Tibial artery (tissue), 4 donors: ENCODE data around the gene TRDMT1.

Source experiments
- DNase-seq, 2 donors: peaks; one replicate each; pipeline ENCODE4 v3.0.0-alpha.2; 2019
- H3K27ac ChIP-seq, 2 donors: fragments of 200-600 bp; sonication (generic) in 1 of 2; 1 replicate in 1 of 2; 2 replicates in 1 of 2; pipeline ENCODE4 v1.5.1; 2018 to 2019; ENCODE audit warnings: mild to moderate bottlenecking in 1 of 2
- H3K27me3 ChIP-seq, 2 donors: fragments of 200-600 bp; sonication (generic) in 1 of 2; one replicate each; pipeline versions ENCODE4 v1.5.1 to v1.6.0; 2016 to 2019
- H3K36me3 ChIP-seq, 3 donors: fragments of 200-600 bp; sonication (generic) in 2 of 3; one replicate each; pipeline ENCODE4 v1.5.1; 2016 to 2019; ENCODE audit warnings: mild to moderate bottlenecking in 2 of 3
- H3K4me1 ChIP-seq, 4 donors: fragments of 200-600 bp; sonication (generic) in 2 of 4; 1 replicate in 3 of 4; 2 replicates in 1 of 4; pipeline ENCODE4 v1.5.1; 2016 to 2019
- H3K4me3 ChIP-seq, 2 donors: fragments of 200-600 bp; sonication (generic) in 1 of 2; 1 replicate in 1 of 2; 2 replicates in 1 of 2; pipeline ENCODE4 v1.5.1; 2018 to 2019; ENCODE audit warnings: mild to moderate bottlenecking in 2 of 2
- H3K9me3 ChIP-seq, 3 donors: fragments of 200-600 bp; sonication (generic) in 1 of 3; one replicate each; pipeline ENCODE4 v1.5.1; 2016 to 2019
- intact Hi-C: fragments of 100-400 bp; cut with DNase I; formaldehyde crosslinking; loops from one replicate; pipeline ENCODE4 v1.15.0; 2023; ENCODE audit warnings: low total_unique reads
- TF ChIP-seq, protein P1 (sequence below), 2 experiments: fragments of 200-600 bp in 1 of 2; fragments of 450-650 bp in 1 of 2; IDR thresholded peaks; one replicate each; pipeline ENCODE4 v1.5.1; 2017 to 2019; ENCODE audit warnings: antibody characterized with exemption in 2 of 2, mild to moderate bottlenecking in 1 of 2, moderate library complexity in 1 of 2

TRDMT1 gene

GRCh38 chr10:17229717-17229966, 28.2 kb upstream of the TRDMT1 start:
- TF ChIP-seq, protein P1, sequence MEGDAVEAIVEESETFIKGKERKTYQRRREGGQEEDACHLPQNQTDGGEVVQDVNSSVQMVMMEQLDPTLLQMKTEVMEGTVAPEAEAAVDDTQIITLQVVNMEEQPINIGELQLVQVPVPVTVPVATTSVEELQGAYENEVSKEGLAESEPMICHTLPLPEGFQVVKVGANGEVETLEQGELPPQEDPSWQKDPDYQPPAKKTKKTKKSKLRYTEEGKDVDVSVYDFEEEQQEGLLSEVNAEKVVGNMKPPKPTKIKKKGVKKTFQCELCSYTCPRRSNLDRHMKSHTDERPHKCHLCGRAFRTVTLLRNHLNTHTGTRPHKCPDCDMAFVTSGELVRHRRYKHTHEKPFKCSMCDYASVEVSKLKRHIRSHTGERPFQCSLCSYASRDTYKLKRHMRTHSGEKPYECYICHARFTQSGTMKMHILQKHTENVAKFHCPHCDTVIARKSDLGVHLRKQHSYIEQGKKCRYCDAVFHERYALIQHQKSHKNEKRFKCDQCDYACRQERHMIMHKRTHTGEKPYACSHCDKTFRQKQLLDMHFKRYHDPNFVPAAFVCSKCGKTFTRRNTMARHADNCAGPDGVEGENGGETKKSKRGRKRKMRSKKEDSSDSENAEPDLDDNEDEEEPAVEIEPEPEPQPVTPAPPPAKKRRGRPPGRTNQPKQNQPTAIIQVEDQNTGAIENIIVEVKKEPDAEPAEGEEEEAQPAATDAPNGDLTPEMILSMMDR (IDR thresholded peaks at IDR 0.05), result no peak
- intact Hi-C loops, result loop anchor here (10.0 kb wide), 1 partner anchor 225 kb away; no protein-coding TSS in a partner anchor
- Histone ChIP-seq H3K27me3 (no peaks in the 10 kb centered on the region), H3K27ac (peak overlapping the region; percentile 98 to 100), H3K4me1 (peaks cover 0 to 53% (median 34%) of the 10 kb centered on the region in 4 donors), H3K36me3 (peaks cover 42 to 44% (median 43%) of the 10 kb centered on the region in 3 donors), H3K4me3 (peak overlapping the region; percentile 83 to 93), H3K9me3 (no peaks in the 10 kb centered on the region)
- DNase-seq, result peak in 1 of 2 donors; percentile 38

DNA sequence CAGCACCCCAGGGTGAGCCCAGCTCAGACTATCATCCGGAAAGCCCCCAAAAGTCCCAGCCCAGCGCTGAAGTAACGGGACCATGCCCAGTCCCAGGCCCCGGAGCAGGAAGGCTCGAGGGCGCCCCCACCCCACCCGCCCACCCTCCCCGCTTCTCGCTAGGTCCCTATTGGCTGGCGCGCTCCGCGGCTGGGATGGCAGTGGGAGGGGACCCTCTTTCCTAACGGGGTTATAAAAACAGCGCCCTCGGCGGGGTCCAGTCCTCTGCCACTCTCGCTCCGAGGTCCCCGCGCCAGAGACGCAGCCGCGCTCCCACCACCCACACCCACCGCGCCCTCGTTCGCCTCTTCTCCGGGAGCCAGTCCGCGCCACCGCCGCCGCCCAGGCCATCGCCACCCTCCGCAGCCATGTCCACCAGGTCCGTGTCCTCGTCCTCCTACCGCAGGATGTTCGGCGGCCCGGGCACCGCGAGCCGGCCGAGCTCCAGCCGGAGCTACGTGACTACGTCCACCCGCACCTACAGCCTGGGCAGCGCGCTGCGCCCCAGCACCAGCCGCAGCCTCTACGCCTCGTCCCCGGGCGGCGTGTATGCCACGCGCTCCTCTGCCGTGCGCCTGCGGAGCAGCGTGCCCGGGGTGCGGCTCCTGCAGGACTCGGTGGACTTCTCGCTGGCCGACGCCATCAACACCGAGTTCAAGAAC, 27.7 kb upstream of the TRDMT1 start:
- Histone ChIP-seq H3K4me3 (peak overlapping the region; percentile 83 to 93), H3K36me3 (peaks cover 37 to 39% (median 38%) of the 10 kb centered on the region in 3 donors), H3K27ac (peak overlapping the region; percentile 98 to 100), H3K9me3 (no peaks in the 10 kb centered on the region), H3K27me3 (no peaks in the 10 kb centered on the region), H3K4me1 (peaks cover 0 to 48% (median 30%) of the 10 kb centered on the region in 4 donors)
- intact Hi-C loops, result loop anchor here (10.0 kb wide), 1 partner anchor 224 kb away; no protein-coding TSS in a partner anchor
- TF ChIP-seq, protein P1 (IDR thresholded peaks at IDR 0.05), result no peak
- DNase-seq, result peak; percentile 94 to 96

DNA sequence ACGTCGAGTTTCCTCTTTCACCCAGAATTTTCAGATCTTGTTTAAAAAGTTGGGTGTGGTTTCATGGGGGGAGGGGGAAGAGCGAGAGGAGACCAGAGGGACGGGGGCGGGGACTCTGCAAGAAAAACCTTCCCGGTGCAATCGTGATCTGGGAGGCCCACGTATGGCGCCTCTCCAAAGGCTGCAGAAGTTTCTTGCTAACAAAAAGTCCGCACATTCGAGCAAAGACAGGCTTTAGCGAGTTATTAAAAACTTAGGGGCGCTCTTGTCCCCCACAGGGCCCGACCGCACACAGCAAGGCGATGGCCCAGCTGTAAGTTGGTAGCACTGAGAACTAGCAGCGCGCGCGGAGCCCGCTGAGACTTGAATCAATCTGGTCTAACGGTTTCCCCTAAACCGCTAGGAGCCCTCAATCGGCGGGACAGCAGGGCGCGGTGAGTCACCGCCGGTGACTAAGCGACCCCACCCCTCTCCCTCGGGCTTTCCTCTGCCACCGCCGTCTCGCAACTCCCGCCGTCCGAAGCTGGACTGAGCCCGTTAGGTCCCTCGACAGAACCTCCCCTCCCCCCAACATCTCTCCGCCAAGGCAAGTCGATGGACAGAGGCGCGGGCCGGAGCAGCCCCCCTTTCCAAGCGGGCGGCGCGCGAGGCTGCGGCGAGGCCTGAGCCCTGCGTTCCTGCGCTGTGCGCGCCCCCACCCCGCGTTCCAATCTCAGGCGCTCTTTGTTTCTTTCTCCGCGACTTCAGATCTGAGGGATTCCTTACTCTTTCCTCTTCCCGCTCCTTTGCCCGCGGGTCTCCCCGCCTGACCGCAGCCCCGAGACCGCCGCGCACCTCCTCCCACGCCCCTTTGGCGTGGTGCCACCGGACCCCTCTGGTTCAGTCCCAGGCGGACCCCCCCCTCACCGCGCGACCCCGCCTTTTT, 26.9 kb upstream of the TRDMT1 start, which contains the start of gene VIM:
TSS of gene VIM (plus strand) at position 151 of the 925 bp plus-strand sequence. CDS start 1,182 bp downstream, outside the sequence.
- no peaks in the 10 kb centered on the region for H3K27me3 ChIP-seq
- no peaks in the 10 kb centered on the region for H3K9me3 ChIP-seq
- intact Hi-C loops, result loop anchor here (10.0 kb wide), 1 partner anchor 224 kb away; no protein-coding TSS in a partner anchor
- peak within 1 kb of the TSS; percentile 98 to 100 for H3K27ac ChIP-seq
- H3K4me3 ChIP-seq, result peak within 1 kb of the TSS; percentile 83 to 93
- DNase-seq, result peak; percentile 97 to 99
- peaks cover 0 to 40% (median 22%) of the 10 kb centered on the region in 4 donors for H3K4me1 ChIP-seq
- TF ChIP-seq, protein P1 (IDR thresholded peaks at IDR 0.05), result peak in 1 of 2 experiments; percentile 26
- peaks cover 29 to 31% (median 30%) of the 10 kb centered on the region in 3 donors for H3K36me3 ChIP-seq

DNA sequence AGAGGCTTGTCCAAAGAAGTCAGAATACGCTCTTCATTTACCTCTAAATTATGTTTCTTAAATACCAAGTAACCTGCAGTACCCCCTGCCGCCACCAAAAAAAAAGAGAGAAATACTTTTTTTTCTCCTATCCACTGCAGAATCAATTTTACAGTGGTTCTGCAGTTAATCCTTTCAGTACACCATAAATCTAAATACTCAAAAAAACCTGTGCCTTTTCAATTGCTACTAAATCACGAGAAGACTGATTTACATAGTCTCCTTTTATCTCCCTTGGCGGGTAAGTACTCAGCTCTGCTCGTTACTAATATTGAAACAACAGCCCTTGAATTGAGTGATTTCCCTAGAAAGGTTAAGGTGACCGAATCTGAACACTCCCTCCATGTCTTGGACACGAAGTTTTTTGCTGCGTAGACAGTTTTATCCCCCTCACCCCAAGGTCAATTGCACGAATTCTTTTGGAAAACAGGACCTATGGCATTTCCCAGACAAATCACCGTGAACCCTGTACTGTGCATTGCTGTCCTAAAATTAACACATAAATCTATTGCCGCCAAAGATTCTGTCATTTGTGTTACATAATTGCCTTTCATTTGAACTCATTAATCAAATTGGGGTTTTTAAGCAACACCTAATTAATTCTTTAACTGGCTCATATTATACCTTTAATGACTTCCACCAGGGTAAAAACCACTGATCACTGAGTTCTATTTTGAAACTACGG, 26.1 kb upstream of the TRDMT1 start:
- H3K4me1 ChIP-seq, result peaks cover 0 to 32% (median 14%) of the 10 kb centered on the region in 4 donors
- peak overlapping the region; percentile 83 to 93 for H3K4me3 ChIP-seq
- H3K36me3 ChIP-seq, result peaks cover 22 to 23% (median 22%) of the 10 kb centered on the region in 3 donors
- no peaks in the 10 kb centered on the region for H3K9me3 ChIP-seq
- TF ChIP-seq, protein P1 (IDR thresholded peaks at IDR 0.05), result peak; percentile 49 to 68
- peak overlapping the region; percentile 98 to 100 for H3K27ac ChIP-seq
- H3K27me3 ChIP-seq, result no peaks in the 10 kb centered on the region
- no peak for DNase-seq
- intact Hi-C loops, result loop anchor here (10.0 kb wide), 1 partner anchor 223 kb away; no protein-coding TSS in a partner anchor

DNA sequence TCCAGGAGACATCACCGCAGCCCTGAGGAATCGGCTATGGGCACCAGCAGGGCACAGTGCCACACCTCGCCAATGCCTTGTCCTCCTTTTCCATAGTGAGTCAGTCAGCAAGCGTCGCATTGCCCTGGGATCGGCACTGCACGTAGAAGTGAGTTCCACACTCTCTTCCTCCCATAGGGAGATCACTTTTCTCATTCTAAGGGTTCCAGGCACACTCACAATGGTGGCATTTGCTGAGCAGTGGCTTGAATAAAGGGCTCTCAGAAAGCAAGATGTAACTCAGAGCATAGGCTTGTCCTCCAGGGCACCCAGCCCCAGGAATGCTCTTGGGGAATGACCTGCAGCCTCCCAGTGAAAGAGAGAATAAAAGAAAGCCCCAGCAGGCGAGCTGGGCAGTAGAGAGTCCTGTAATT, 25.4 kb upstream of the TRDMT1 start:
- H3K27ac ChIP-seq, result peak overlapping the region; percentile 98 to 100
- intact Hi-C loops, result loop anchor here (10.0 kb wide), 1 partner anchor 222 kb away; no protein-coding TSS in a partner anchor
- H3K36me3 ChIP-seq, result peaks cover 15 to 17% (median 15%) of the 10 kb centered on the region in 3 donors
- TF ChIP-seq, protein P1 (IDR thresholded peaks at IDR 0.05), result no peak
- no peaks in the 10 kb centered on the region for H3K27me3 ChIP-seq
- no peaks in the 10 kb centered on the region for H3K9me3 ChIP-seq
- H3K4me3 ChIP-seq, result peak overlapping the region; percentile 83 to 93
- DNase-seq, result no peak
- peaks cover 0 to 25% (median 9%) of the 10 kb centered on the region in 4 donors for H3K4me1 ChIP-seq
